Amniotic stem cell (primary cell): ENCODE measurements around the gene STXBP6.
"Not testable (repeated sequence)": the region's sequence is repeated elsewhere in the genome, so short reads cannot be mapped to it uniquely, and the experiment has no call there.

Source experiments
- DNase-seq: peaks from one replicate; lab custom pipeline; 2025; lab: John Stamatoyannopoulos, UW

STXBP6 gene

DNA sequence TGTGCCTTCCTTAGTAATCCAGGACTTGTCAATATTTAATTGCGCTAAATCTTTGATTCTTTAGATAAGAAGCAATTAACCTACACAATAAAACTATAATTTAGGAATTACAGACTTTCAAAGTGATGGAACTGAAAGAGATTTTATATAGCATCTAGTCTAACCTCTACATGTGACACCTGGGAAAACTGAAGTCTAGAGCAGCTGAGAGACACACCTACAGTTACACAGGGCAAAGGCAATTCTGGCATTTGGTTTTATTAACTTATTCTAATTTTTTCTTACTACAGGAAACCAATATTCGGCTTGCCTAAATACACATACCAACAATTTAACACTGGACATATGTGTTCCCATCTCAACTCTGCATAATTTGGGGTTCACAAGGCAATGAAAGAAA is 196.5 kb downstream of the STXBP6 start:
- DNase-seq: no peak

DNA sequence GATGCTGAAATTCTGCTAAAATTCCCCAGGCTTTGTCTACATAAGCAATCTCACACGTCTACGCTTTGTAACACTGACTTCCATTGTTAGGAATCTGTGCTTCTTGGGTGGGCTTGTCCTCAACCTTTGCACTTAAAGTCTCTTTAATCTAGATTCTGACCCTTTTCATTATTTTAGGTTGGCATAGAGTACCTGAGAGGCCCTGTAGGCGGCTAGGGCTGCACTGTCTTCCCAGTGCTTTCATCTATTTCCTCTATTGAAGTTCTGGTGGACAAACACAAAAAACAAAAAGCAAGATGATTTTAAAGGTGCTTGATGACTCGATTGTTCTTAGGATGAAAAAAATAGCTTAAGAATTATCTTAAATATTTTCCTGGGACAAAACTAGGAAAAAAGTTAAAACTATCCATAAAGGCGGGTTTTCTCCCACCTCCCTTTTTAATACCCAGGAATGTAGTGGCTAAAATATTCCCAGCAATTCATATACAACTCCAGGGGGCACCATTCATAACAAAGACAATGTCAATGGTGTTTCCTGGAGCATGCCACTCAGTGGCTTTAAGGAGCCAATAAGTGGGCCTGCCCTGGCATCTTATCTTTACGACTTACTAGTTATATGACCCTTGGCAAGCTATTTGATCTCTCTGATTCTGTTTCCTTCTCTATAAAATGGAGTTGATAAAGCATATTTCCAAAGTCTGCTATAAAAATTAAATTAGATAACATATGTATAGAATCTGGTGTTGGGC is 197.5 kb downstream of the STXBP6 start:
- no peak for DNase-seq

DNA sequence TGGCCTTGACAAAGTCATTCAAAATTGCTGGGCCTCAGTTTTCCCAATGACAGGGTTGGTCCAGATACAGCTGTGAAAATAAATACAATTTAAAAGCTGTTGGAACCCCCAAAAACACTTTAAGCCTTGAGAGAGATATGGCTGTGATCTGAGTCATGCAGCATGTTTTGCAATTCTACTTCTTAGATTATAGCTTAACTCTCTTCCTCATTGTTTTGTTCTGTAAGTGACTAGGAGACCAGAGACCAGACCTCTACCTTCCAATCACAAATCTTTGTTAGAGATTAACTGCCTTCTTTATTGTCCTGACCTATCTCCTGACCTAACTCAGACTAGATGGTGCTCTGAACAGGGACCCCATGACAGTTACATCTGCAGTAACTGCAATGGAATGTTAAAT is 198.1 kb downstream of the STXBP6 start:
- no peak for DNase-seq

DNA sequence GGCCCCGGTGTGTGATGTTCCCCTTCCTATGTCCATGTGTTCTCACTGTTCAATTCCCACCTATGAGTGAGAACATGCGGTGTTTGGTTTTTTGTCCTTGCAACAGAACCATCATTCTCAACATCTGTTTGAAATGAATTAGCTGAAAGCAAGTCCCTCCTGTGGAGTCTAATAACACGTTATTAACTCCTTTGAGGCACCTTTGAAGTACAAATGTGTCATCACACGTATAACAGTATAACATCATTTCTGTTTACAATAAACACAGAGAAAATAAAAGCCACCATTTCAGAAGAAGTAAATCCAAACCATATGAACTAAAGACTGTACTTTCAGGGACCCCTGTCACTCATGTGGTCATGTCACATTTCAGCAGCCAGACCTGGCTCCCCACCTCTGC is 198.5 kb downstream of the STXBP6 start:
- DNase-seq: no peak

DNA sequence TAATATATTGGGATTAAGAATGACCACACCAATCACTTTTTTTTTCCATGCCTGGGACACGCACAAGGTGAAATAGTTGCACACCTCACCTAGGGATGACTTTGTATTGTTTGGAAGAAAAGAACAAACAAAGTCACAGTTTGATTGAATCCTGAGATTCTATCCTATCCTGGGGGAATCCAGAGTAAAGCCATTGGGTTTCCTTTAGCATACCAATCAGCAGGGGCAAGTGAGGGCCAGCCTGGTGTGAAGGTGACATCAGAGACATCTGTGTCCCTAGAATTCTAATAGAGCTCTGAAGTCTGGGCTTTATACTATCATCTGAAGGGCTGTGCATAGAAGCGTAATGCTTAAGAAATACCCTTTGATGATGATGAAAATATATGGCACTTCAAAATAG is 199.9 kb downstream of the STXBP6 start:
- DNase-seq: no peak

DNA sequence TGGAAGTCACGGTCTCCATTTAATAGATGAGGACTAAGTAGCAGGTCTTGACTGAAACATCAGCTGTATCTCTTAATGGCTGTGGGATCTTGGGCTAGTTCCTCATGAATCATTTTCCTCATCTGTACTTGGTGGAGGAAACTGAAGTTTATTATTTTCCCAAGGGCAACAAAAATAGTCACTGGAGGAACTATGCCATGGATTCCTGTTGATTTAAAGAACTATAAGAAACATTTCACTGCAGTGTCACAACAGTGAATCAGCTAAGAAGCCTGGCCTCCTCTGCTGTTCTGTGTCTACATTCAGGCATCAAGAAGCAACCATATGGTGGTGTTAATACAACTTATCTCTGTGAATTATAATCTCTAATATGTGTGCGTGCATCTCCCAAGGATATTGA is 200.5 kb downstream of the STXBP6 start:
- DNase-seq: peak; percentile 54

DNA sequence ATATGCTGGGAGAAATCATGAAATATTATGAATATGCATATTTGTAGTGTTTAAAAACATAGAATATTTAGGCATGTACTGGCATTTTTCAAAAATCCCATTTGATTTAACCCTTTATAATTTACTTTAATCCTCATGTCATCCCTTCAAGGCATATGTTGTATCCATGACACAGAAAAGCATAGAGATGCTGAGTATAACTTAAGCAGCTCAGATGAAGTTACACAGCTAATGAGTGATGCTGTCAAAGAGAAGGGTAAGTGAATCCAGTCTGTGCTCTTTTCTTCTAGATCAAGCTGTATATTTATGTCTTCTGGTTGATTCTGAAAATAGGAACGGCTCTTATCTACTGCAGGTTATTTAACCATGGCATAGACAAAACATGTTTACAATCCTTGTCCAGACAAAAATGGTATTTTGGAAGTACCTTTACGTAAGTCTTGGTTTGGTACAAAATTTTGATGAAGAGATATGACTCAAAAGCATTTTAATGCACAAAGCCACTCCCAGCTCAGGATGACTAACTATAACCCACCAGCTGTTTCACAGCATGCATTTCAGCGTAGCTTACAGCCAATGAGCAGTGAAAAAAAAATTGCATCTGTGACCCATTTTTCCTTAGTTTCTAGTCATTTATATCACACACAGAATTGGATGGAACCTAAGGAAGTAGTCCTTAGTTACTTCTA is 201.7 kb downstream of the STXBP6 start:
- DNase-seq: peak; percentile 47

DNA sequence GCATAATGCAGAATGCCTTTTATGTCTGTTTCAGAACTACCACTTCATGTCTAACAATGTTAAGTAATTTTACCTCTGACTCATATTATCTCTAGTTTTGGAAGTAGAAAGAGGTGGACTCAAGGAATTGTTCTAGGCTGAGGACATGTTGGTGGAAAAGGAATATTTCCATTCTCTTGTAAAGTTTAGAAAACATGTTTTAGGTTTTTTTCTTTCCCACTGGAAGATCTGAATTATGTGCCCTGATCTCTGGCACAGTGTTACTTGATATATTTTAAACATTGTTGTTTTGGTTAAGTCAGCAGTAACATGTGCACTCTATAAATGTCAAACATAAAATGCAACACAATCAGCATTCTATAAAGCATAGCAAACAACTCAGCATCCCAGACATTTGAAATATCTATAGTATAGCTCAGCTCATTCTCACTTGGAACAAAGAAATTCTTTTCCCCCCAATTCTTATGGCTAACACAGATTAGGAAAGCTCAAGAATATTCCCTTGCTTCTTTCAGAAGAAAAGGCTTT is 202.3 kb downstream of the STXBP6 start:
- no peak for DNase-seq

DNA sequence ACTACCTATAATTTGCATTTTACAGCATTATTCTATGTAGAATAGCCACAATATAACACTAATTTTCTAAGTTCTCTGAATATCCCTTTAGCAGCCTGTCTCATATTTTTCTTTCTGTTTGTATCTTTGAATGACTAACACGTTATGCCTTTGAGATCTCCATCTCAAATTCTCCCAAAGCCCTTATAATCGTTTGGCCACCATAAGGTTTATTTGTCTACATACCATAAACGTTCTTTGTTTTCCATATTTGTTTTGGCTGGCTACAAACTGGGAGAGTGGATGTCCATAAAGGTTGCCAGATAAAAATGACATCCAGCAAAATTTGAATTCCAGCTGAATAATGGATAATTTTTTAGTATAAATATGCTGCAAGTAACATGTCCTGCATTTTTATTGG is 203.7 kb downstream of the STXBP6 start:
- DNase-seq: no peak

DNA sequence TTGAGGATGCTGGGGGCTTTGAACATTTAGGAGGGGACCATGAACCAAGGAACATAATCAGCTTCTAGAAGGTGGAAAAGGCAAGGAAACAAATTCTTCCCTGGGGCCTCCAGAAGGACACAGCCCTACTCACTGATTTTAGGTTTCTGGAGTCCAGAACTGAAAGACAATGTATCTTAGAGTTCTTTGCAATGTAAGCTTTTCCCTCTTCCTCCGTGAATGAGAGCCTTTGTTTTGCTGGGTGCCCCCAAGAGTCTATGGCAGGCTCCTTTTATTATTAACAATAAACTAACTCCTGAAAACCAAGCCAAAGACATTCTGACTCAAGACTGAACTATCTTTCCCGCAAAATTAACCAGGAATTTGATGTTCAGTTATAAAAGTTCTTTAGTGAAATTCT is 204.1 kb downstream of the STXBP6 start:
- no peak for DNase-seq

DNA sequence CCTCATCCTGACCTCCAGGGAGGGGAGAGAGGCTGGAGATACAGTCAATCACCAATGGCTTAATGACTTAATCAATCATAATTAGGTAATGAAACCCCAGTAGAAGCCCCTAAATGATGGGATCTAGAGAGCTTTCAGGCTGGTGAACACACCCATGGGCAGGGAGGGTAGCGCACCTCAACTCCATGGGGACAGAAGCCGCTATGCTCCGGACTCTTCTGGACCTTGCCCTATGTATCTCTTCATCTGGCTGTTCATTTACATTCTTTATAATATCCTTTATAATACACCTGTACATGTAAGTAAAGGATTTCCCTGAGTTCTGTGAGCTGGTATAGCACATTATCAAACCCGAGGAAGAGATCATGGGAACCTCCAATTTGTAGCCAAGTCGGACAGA is 205.9 kb downstream of the STXBP6 start:
- DNase-seq: no peak

DNA sequence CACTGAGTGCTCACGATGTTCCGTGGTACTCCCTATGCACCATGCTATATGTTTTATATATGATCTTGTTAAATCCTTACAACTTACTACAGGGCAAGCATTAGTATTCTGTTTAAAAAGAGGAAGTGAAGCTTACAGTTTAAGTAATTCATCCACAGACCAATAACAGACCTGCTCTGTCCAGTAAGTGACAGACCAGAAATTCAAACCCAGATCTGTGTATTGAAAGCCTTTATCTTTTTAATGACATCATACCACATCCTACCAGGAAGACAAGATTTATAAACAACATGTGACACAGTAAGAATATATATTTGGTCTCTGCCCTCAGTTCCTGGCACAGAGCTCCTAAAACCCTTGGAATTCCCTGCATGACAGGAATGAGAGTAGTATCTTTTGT is 206.5 kb downstream of the STXBP6 start:
- DNase-seq: no peak

DNA sequence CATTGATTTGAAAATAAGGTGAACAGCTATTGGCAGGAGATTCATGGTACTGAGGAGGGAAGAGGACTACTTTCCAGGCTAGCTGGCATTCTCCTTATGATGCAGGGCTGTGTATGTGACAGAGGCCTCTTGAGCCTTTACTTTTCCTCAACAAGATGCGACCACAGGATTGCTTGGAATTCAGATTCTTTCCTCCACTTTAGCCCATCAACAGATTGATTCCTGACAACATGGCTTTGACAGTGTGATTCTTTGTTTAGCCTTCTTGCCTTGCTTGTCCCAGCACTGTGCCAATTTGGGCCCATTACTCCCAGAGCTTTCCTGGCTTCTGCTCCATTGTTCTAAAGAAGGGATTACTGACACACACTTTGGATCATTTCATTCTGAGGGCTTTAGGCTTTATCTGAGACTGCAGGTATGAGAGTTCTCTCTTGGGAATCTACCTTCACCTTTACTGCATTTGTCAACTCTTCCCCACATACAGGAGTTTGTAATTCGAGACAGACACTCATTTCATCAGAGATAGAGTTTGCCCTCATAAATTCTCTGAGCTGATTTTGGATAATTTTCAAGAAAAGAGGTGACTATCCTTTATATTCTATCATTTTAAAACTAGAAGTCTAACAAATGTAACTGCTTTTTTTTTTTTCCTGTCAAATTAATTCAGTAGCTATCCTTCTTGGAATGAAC is 209.6 kb downstream of the STXBP6 start:
- DNase-seq: no peak

DNA sequence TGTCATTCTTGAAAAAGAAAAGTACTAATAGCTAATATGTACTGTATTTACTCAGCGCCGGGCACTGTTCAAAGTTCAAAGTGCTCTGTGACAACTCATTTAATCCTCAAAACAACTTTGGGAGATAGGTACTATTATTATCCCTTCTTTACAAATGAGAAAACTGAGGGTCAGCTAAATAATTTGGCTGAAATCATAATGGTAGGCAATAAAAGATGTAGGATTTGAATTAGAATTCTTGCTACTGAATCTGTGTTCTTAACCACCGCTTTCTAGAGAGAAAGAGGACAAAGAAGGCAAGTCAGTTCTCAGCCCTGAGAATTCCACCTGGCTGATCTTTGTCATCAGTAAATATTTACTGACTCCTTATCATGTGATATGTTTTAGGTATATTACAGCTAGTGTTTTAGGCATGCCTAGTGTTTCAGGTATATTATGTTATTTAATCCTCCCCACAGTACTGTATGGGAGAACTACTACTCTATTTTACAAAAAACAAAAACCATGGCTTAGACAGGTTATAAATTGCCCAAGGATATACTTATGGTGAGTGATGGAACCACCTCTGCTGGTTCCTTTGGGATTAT is 210.2 kb downstream of the STXBP6 start:
- no peak for DNase-seq

DNA sequence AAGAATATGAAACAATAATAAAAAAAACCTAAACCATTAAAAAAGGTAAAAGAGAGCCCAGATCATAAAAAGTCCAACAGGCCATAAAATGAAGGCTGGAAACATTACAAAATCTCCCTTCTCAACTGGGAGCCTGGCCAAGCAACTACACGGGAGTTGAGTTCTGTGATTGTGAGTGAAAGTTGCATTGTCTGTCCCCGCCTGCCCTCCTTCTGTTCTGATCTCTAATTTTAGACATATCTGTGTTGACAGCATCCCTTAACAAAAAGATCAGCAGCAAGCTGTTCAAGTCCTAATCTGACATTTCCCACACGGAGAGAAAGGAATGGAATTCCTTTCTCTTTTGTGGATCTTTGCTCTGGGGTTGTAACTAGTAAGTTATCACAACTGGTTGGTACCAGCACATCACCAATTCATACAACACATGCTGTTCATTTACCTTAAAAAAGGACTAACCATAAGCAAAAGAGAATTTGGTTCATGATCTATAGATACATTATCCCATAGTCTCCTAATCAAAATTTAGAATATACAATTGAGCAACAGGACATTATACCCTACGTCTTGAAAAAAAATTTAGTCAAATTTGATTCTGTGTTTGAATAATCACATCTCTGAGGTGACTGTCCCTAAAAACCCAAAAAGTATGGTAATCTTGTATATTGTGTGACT is 210.9 kb downstream of the STXBP6 start:
- DNase-seq: no peak

DNA sequence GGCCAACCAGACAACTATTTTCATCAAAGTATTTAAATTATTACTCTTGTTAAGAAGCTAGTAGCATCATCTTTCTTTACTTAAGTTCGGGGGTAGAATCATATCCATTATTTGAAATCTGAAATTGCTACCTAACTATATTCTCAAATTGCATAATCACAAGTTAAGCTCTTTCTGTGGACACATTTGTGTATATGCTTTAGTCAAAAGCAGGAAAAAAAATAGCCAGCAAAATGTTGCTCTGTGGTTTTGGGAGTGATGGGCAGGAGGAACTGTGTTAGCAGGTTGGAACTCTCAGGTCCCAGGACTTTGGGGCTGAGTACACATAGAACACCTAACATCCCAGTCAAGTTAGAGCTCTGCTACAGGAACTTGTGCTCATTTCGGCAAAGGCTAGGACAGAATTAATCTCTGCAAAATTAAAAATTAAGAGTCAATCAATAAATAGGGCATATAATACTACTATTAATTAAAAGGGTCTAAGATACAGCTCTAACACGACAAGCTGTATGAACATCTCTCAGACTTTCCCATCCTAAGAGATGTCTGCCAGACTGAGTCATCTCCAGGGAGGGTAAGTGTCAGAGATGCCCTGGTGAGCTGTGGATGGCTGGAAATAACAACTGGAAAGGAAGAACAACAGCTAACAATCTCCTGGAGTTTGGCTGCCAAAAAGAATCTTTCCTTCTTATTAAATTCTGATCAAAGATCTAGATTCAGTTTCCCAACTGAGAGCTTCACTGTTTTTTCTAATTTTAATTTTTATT is 212.5 kb downstream of the STXBP6 start:
- DNase-seq: no peak

DNA sequence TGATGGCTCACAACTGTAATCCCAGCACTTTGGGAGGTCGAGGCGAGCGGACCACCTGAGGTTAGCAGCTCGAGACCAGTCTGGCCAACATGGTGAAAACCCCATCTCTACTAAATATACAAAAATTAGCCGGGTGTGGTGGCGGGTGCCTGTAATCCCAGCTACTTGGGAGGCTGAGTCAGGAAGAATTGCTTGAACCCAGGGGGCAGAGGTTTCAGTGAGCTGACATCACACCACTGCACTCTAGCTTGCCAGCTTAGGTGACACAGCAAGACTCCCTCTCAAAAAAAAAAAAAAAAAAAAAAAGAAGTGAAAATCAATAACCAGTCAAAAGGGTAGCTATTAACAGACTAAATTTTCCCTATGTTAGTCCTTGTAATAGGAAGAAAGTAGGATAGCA is 213.6 kb downstream of the STXBP6 start:
- DNase-seq: not testable (repeated sequence)

DNA sequence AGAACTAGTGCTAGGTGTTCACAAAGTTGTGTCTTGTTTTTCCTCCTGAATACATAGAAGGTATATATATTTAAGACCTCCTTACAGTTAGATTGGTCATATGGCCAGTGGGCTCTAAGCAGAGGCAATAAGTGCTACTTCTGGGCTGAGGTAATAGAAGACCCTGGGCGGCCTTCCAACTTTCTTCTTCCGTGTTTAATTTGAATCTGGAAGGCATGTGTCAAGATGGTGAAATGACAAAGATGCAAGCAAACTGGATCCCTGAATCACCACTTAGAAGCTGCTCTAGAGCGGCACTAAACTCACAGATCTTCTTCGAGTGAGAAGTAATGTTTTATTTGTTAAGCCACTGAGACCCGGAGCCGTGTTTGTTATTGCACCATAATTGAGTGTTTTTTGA is 215.0 kb downstream of the STXBP6 start:
- no peak for DNase-seq

DNA sequence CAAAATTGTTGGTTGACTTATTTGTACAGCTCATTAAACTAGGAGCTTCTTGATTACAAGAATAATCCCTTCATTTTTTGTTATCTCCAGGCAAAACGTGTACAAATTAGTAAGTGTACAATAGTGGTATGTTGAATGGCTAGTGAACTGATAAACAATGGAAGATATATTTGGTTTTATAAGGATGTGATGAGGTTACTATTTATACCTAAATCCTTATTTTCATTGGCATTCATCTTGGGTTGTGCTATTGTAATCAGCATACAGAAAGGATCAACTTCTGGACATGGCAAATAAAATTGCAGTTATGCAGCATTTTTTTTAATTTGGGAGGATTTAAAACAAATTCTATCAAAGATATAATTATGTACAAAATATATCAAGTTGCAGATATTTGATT is 216.6 kb downstream of the STXBP6 start:
- DNase-seq: no peak

DNA sequence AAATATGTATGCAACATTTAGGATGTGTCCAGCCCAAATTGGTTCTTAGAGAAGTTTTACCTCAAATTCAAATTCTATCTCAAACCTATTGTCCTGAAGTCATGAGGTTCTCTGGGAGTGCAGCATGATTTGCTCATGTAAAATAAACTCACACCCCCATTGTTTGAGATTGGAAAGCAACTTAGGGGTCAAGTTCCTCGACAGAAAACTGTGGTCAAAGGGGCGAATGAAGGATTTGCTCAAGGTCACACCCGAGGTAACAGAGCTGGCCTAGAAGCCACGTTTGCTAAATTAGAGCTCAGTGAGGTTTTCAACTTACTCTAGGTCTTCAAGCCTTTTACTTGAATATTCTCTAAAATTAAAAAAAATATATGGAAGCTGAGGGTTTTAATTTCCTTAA is 218.3 kb downstream of the STXBP6 start:
- no peak for DNase-seq

DNA sequence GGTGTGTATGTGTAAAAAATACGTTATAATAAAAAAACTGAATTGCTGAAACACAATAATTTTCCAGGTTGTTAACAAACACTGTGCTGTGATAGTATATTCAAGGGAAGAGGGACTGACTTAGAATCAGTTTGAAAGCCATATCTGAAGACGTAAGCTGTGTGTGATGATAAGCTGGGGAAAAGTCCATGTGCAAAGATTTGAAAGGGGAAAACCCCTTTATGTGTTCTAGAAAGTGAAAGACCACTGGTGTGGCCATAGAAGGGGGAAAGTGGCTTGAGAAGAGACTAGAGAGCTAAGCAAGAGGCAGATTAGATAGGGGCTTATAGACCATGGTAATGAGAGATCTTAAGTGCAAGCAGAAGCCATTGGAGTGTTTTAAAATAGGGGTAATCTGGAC is 220.1 kb downstream of the STXBP6 start:
- no peak for DNase-seq
